Eye (tissue), 1 donor: ENCODE data around the gene COL28A1.

Experiments used
- DNase-seq: peaks from one replicate; pipeline ENCODE4 v3.0.0-alpha.2; 2015

Gene COL28A1

GRCh38 chr7:7452652-7453051 is 83.0 kb downstream of the COL28A1 start:
- DNase-seq = no peak

GRCh38 chr7:7452119-7452518 is 83.6 kb downstream of the COL28A1 start:
- DNase-seq = no peak

- DNase-seq = no peak
Measured at GRCh38 chr7:7449055-7449454, 86.6 kb downstream of the COL28A1 start.

- DNase-seq = no peak
Measured at GRCh38 chr7:7446616-7447015, 89.1 kb downstream of the COL28A1 start.

GRCh38 chr7:7443806-7444350 is 91.8 kb downstream of the COL28A1 start:
- DNase-seq = no peak

- no peak for DNase-seq
Measured at GRCh38 chr7:7439564-7439963, 96.1 kb downstream of the COL28A1 start.

- peak; percentile 14 for DNase-seq
Measured at GRCh38 chr7:7438851-7439250, 96.8 kb downstream of the COL28A1 start.

- no peak for DNase-seq
Measured at GRCh38 chr7:7435978-7436377, 99.7 kb downstream of the COL28A1 start.

GRCh38 chr7:7434329-7434728 is 101.3 kb downstream of the COL28A1 start:
- DNase-seq = no peak

- DNase-seq = no peak
Measured at GRCh38 chr7:7433811-7434210, 101.9 kb downstream of the COL28A1 start.

- no peak for DNase-seq
Measured at GRCh38 chr7:7432979-7433378, 102.7 kb downstream of the COL28A1 start.

- DNase-seq = peak; percentile 61
Measured at GRCh38 chr7:7428806-7429205, 106.9 kb downstream of the COL28A1 start.

- no peak for DNase-seq
Measured at GRCh38 chr7:7427363-7427762, 108.3 kb downstream of the COL28A1 start.

- DNase-seq = no peak
Measured at GRCh38 chr7:7426676-7427075, 109.0 kb downstream of the COL28A1 start.

- no peak for DNase-seq
Measured at GRCh38 chr7:7425321-7425720, 110.4 kb downstream of the COL28A1 start.

GRCh38 chr7:7424151-7424873 is 111.4 kb downstream of the COL28A1 start:
- peak; percentile 84 for DNase-seq

GRCh38 chr7:7422641-7423040 is 113.0 kb downstream of the COL28A1 start:
- no peak for DNase-seq

GRCh38 chr7:7421826-7422225 is 113.8 kb downstream of the COL28A1 start:
- no peak for DNase-seq

- DNase-seq = no peak
Measured at GRCh38 chr7:7418997-7419396, 116.7 kb downstream of the COL28A1 start.

- DNase-seq = no peak
Measured at GRCh38 chr7:7417851-7418250, 117.8 kb downstream of the COL28A1 start.

- DNase-seq = no peak
Measured at GRCh38 chr7:7417414-7417813, 118.3 kb downstream of the COL28A1 start.

GRCh38 chr7:7416031-7416858 is 119.4 kb downstream of the COL28A1 start:
- DNase-seq = no peak

GRCh38 chr7:7414791-7415603 is 120.7 kb downstream of the COL28A1 start:
- DNase-seq = no peak
